Endothelial cell of umbilical vein (primary cell): Measurements from ENCODE around the gene ATPAF1. TPM values are rescaled to one million over a fixed set of nuclear protein-coding genes. Genes with fewer than 3 reads are reported as not detected.

ENCODE experiments used
- BruUV-seq: library from RNA; stranded (reverse); fragments of 400-500 nt; replicated peaks from 2 replicates; lab custom pipeline; 2021; lab: Mats Ljungman, UMichigan
- CTCF ChIA-PET: fragments of 300-600, 350-600 bp; sonication (Branson Sonifier 250); formaldehyde crosslinking; loops from one replicate; lab custom pipeline; 2021; ENCODE audit warnings: antibody characterized with exemption, inconsistent platforms; lab: Charles Lee
- POLR2A ChIA-PET: fragments of 300-600, 350-600 bp; sonication (Branson Sonifier 250); formaldehyde crosslinking; loops from one replicate; lab custom pipeline; 2021; ENCODE audit warnings: antibody characterized with exemption, inconsistent platforms; lab: Charles Lee
- DNase-seq: peaks from one replicate; pipeline ENCODE4 v3.0.0-alpha.2; 2011; ENCODE audit warnings: low read depth, low spot score
- FAIRE-seq: peaks from 2 replicates; lab custom pipeline; 2011; peaks lifted over from hg19 to GRCh38; lab: Jason Lieb, UNC
- H2AFZ ChIP-seq: 2 replicates; pipeline ENCODE4 v1.6.0; 2012; ENCODE audit warnings: low read depth, low read length, control low read depth, inconsistent platforms
- H3K27ac ChIP-seq: 2 replicates; pipeline ENCODE4 v1.5.1; 2011; ENCODE audit warnings: low read depth, mild to moderate bottlenecking, control low read depth, low read length, moderate library complexity; ENCODE audit not compliant: insufficient read depth
- H3K27me3 ChIP-seq, 2 experiments: 2 replicates each; pipeline versions ENCODE4 v1.6.0 to v1.6.1; 2011; ENCODE audit warnings: low read length in 2 of 2, mixed read lengths in 1 of 2; ENCODE audit not compliant: control insufficient read depth in 2 of 2, insufficient read depth in 2 of 2
- H3K36me3 ChIP-seq, 2 experiments: 2 replicates in 1 of 2; 3 replicates in 1 of 2; pipeline ENCODE4 v1.5.1; 2011; ENCODE audit warnings: low read length in 2 of 2, mild to moderate bottlenecking in 1 of 2, moderate library complexity in 1 of 2; ENCODE audit not compliant: control insufficient read depth in 2 of 2, insufficient read depth in 2 of 2; ENCODE audit errors: extremely low read depth in 1 of 2
- H3K4me1 ChIP-seq: 3 replicates; pipeline ENCODE4 v1.5.1; 2011; ENCODE audit warnings: mild to moderate bottlenecking, low read length; ENCODE audit not compliant: control insufficient read depth, insufficient read depth; ENCODE audit errors: extremely low read depth
- H3K4me2 ChIP-seq: 2 replicates; pipeline ENCODE4 v1.6.1; 2011; ENCODE audit warnings: low read length, control low read depth, mixed read lengths; ENCODE audit not compliant: insufficient read depth
- H3K4me3 ChIP-seq, 3 experiments: fragments of 200-600 bp in 1 of 3; sonication (generic), shearing (Covaris generic) in 1 of 3; replicated peaks in 1 of 3; 2 replicates each; pipeline ENCODE4 v1.5.1; 2011 to 2016; ENCODE audit warnings: control low read depth in 3 of 3, low read length in 3 of 3, mild to moderate bottlenecking in 2 of 3, inconsistent platforms in 1 of 3, low read depth in 1 of 3, moderate library complexity in 1 of 3; ENCODE audit not compliant: insufficient read depth in 1 of 3
- H3K79me2 ChIP-seq: 2 replicates; pipeline ENCODE4 v1.6.0; 2012; ENCODE audit warnings: low read length, inconsistent platforms; ENCODE audit not compliant: control insufficient read depth, insufficient read depth
- H3K9ac ChIP-seq: replicated peaks from 2 replicates; pipeline ENCODE3; 2011; ENCODE audit warnings: low read length, control low read depth; ENCODE audit not compliant: insufficient read depth; ENCODE audit errors: extremely low read depth
- H3K9me1 ChIP-seq: replicated peaks from 3 replicates; pipeline ENCODE4 v1.6.0; 2011; ENCODE audit warnings: mild to moderate bottlenecking, low read length; ENCODE audit not compliant: control insufficient read depth, insufficient read depth; ENCODE audit errors: extremely low read depth
- H3K9me3 ChIP-seq: replicated peaks from 2 replicates; pipeline ENCODE4 v1.5.1; 2012; ENCODE audit warnings: low read length, inconsistent platforms; ENCODE audit not compliant: control insufficient read depth, insufficient read depth
- H4K20me1 ChIP-seq: replicated peaks from 2 replicates; pipeline ENCODE3; 2011; ENCODE audit warnings: mild to moderate bottlenecking, low read length; ENCODE audit not compliant: control insufficient read depth, insufficient read depth; ENCODE audit errors: extremely low read depth
- CTCF ChIP-seq, 2 donors: IDR thresholded peaks; 1 replicate in 1 of 2; 2 replicates in 1 of 2; pipeline ENCODE4 v1.5.1; 2011; ENCODE audit warnings: low read length in 2 of 2, mild to moderate bottlenecking in 2 of 2, moderate library complexity in 2 of 2, control low read depth in 1 of 2, inconsistent platforms in 1 of 2, low read depth in 1 of 2; ENCODE audit not compliant: insufficient read depth in 1 of 2; ENCODE audit errors: extremely low read depth in 1 of 2
- EZH2 ChIP-seq: IDR thresholded peaks from 2 replicates; pipeline ENCODE4 v1.6.1; 2012; ENCODE audit warnings: borderline replicate concordance, low read depth, mild to moderate bottlenecking, moderate library complexity, low read length, inconsistent platforms; ENCODE audit not compliant: severe bottlenecking
- FOS ChIP-seq: IDR thresholded peaks from 2 replicates; pipeline ENCODE4 v1.6.1; 2011; ENCODE audit warnings: mild to moderate bottlenecking, low read length, moderate library complexity, borderline replicate concordance; ENCODE audit not compliant: insufficient read depth
- GATA2 ChIP-seq: IDR thresholded peaks from 2 replicates; pipeline ENCODE4 v1.7.0; 2011; ENCODE audit warnings: low read depth, mild to moderate bottlenecking, moderate library complexity, mixed read lengths, low read length; ENCODE audit not compliant: insufficient read length, insufficient read depth
- JUN ChIP-seq: IDR thresholded peaks from 2 replicates; pipeline ENCODE4 v1.6.1; 2011; ENCODE audit warnings: borderline replicate concordance, low read depth; ENCODE audit not compliant: insufficient read length, insufficient read depth
- MAX ChIP-seq: IDR thresholded peaks from 2 replicates; pipeline ENCODE4 v1.6.1; 2011; ENCODE audit not compliant: insufficient read depth, insufficient read length
- MYC ChIP-seq: IDR thresholded peaks from one replicate; pipeline ENCODE4 v1.6.1; 2011; ENCODE audit warnings: mild to moderate bottlenecking, low read depth, low read length
- POLR2A ChIP-seq: IDR thresholded peaks from 2 replicates; pipeline ENCODE4 v1.6.1; 2012; ENCODE audit warnings: low read depth, mild to moderate bottlenecking, control low read depth, low read length
- POLR2AphosphoS5 ChIP-seq: IDR thresholded peaks from 2 replicates; pipeline ENCODE4 v1.6.1; 2012; ENCODE audit warnings: low read depth, mild to moderate bottlenecking, control low read depth, low read length, moderate library complexity; ENCODE audit not compliant: insufficient read depth
- dilution Hi-C: fragments of 300-500 bp; cut with MboI; formaldehyde crosslinking; loops from one replicate; pipeline ENCODE4 v1.15.0; 2019; ENCODE audit warnings: low sequenced_read_pairs; ENCODE audit not compliant: extremely low pct_ligation_motif_present
- intact Hi-C: fragments of 100-400 bp; cut with micrococcal nuclease; formaldehyde crosslinking; loops from one replicate; pipeline ENCODE4 v1.10.0; 2022
- polyA plus RNA-seq, 4 experiments: library from polyadenylated mRNA; depleted of rRNA in 3 of 4; stranded (reverse) in 3 of 4; unstranded in 1 of 4; fragments of >200 nt; gene quantifications; 2 replicates each; pipeline versions ENCODE4 v1.2.1 to v1.2.3, GENCODE V29; 2011 to 2012; ENCODE audit warnings: missing spikeins in 1 of 4
- total RNA-seq: library from RNA; stranded (reverse); gene quantifications from 2 replicates; pipeline ENCODE4 v1.2.3, GENCODE V29; 2021

ATPAF1 gene
- total and polyA plus RNA-seq, 2 donors (not counting 3 experiments of a cell fraction or from before 2014, with no cell fraction given), result 28.3 to 29.6 TPM

GRCh38 chr1:46654012-46654411 lies 14.2 kb downstream of the ATPAF1 start:
- Histone ChIP-seq H2AFZ (no peak overlapping the region), H3K4me2 (no peak overlapping the region), H3K9me1 (no peaks in the 10 kb centered on the region), H3K4me1 (no peaks in the 10 kb centered on the region), H4K20me1 (no peaks in the 10 kb centered on the region), H3K27ac (no peak overlapping the region), H3K9me3 (no peaks in the 10 kb centered on the region), H3K27me3 (no peaks in the 10 kb centered on the region), H3K79me2 (no peaks in the 10 kb centered on the region), H3K36me3 (peaks cover 6 to 8% of the 10 kb centered on the region in 2 experiments), H3K9ac (no peak overlapping the region), H3K4me3 (no peak overlapping the region)
- CTCF ChIA-PET, result interaction anchor here (1.3 kb wide), 2 partner anchors 12 to 31 kb away, joined by 4 to 6 read pairs; no protein-coding TSS in a partner anchor
- intact Hi-C loops, result no loop called here
- DNase-seq, result no peak
- no TSS peak for BruUV-seq
- dilution Hi-C loops, result no loop called here
- TF ChIP-seq MYC, result no peak
- TF ChIP-seq EZH2, result no peak
- no peak for TF ChIP-seq POLR2A
- no peak for TF ChIP-seq JUN
- TF ChIP-seq GATA2, result no peak
- no peak for TF ChIP-seq CTCF (IDR thresholded peaks at IDR 0.05; ENCODE audit: extremely low read depth in 1 of 2, insufficient read depth in 1 of 2, low read depth in 1 of 2, low read length in 2 of 2)
- TF ChIP-seq MAX, result no peak
- no peak for TF ChIP-seq POLR2AphosphoS5
- no peak for TF ChIP-seq FOS
- POLR2A ChIA-PET, result no interaction called here
- FAIRE-seq, result no peak
